Epithelial cell of esophagus (primary cell): ENCODE measurements around the gene EVA1C.

Experiments
- DNase-seq: peaks from one replicate; pipeline ENCODE4 v3.0.0; 2010; ENCODE audit warnings: low read depth
- H3K4me3 ChIP-seq: 2 replicates; pipeline ENCODE4 v1.5.1; 2011; ENCODE audit warnings: mild to moderate bottlenecking, low read length, control low read depth
- TF ChIP-seq, protein P1 (sequence below): IDR thresholded peaks from 2 replicates; pipeline ENCODE4 v1.5.1; 2011; ENCODE audit warnings: low read depth, mild to moderate bottlenecking, low read length, control low read depth, inconsistent platforms; ENCODE audit not compliant: insufficient read depth; ENCODE audit errors: missing control alignments

EVA1C gene

DNA sequence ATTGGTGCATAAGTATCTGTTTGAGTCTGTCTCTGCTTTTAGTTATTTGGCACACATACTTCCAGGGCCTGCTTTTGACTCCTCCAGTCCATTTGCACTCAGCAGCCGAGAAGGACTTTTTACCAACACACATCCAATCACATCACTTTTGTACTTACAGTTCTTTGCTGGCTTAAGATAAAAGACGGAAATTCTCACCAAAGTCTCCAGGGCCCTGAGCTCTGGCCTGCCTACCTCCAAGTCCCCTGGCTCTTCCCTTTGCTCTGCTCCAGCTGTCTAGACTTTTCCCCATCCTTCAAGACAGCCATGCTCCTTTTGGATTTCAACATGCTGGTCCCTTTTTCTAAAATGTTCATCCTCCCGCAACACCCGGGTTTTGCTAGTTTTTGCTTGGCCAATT lies 2.2 kb upstream of the EVA1C start:
- no peak overlapping the region for H3K4me3 ChIP-seq
- TF ChIP-seq, protein P1, sequence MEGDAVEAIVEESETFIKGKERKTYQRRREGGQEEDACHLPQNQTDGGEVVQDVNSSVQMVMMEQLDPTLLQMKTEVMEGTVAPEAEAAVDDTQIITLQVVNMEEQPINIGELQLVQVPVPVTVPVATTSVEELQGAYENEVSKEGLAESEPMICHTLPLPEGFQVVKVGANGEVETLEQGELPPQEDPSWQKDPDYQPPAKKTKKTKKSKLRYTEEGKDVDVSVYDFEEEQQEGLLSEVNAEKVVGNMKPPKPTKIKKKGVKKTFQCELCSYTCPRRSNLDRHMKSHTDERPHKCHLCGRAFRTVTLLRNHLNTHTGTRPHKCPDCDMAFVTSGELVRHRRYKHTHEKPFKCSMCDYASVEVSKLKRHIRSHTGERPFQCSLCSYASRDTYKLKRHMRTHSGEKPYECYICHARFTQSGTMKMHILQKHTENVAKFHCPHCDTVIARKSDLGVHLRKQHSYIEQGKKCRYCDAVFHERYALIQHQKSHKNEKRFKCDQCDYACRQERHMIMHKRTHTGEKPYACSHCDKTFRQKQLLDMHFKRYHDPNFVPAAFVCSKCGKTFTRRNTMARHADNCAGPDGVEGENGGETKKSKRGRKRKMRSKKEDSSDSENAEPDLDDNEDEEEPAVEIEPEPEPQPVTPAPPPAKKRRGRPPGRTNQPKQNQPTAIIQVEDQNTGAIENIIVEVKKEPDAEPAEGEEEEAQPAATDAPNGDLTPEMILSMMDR = no peak
- no peak for DNase-seq

- H3K4me3 ChIP-seq = no peak overlapping the region
- DNase-seq = no peak
- TF ChIP-seq, protein P1 = no peak
Measured at GRCh38 chr21:32410916-32411315, 1.6 kb upstream of the EVA1C start.

GRCh38 chr21:32411350-32412161 lies 950 bp upstream of the EVA1C start:
- peak overlapping the region; percentile 59 for H3K4me3 ChIP-seq
- peak; percentile 56 for DNase-seq
- TF ChIP-seq, protein P1 = no peak

GRCh38 chr21:32413015-32413504 lies 554 bp downstream of the EVA1C start:
- peak; percentile 40 for DNase-seq

DNA sequence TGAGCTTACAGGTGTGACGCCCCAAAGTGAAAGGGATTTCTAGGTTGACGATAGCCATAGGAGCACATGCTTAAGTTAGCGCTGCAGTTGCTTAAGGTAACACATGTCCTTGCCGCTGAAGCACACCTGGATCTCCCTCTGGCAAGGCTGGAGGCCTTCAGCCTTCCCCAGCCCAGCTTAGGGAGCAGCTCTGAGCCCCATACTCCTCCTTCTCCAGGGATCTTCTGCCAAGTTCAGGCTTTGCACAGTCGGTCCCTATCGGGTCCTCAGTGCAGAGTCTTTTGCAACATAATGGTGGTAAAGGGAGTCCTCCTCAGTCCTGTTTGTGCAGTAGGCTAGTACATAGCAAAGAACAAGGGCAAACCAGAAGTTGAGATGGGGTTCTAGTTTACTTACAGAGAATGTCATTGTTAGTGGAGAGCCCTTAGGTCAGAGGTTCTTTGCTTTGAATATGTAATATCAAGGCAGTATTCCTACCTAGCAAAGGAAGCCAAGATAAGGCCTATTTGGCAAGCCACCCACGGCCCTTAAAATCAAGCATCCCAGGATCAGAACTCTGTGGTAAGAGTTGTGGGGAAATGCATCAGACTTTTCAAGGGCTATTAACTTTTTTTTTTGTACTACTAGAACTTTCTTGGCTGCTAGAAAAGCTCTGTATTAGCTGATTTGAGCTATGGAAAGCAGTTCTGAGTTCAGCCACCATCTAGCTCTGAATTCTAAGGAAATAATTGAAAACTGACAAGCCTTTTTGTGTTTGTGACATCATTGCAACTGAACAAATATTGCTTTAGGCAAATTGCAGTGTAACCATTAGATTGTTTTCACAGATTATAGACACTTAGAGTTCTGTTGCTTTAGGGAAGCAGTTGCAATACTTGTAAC lies 1.4 kb downstream of the EVA1C start:
- peak; percentile 51 for DNase-seq
- peak overlapping the region; percentile 59 for H3K4me3 ChIP-seq
- TF ChIP-seq, protein P1 = no peak

More at GRCh38 chr21:32413015-32413504, 554 bp downstream of the EVA1C start:
- TF ChIP-seq, protein P1 = no peak
- peak overlapping the region; percentile 59 for H3K4me3 ChIP-seq

DNA sequence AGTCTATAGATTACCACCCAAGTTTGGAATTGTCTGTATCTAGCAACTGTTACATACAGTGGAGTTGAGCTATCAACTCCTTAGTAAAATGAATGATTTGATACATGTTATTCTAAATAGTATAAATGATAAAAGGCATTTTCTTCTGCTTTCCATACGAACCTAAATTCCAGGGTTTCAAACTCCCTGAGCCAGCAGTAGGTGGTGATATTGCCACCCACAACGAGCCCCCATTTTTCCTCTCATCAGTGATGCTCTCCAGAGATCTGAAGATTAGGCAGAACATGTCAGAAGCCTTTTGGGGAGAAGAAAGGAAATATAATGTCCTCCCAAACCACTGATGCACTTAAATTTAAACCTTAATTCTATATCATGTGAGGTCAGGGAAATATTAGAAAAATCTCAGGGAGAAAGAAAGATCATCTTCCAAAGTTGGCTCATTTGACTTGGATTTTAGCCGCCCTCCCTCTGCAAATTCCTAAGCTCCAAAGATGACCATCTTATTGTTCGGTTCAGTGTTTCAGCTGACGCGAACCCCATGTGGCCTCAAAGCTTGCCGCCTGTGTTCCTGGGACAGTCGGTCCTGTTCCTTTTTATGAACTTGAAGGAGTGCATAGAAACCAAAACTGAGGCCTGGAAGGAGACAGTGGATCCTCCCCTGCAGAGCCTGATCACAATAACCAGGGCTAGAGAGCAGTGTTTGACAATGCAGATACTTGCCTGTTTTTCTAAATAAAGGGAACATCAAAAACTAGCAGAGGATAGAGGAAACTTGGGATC lies 2.3 kb downstream of the EVA1C start:
- TF ChIP-seq, protein P1 = peak; percentile 60
- H3K4me3 ChIP-seq = peak overlapping the region; percentile 59
- peak; percentile 60 for DNase-seq
